ENCODE results near the gene TSPAN18. TPM values are rescaled to one million over a fixed set of nuclear protein-coding genes. Genes with fewer than 3 reads are reported as not detected.

TSPAN18 gene
- total RNA-seq, 1 experiment from 2014 or later, result 18.3 TPM

GRCh38 chr11:44791316-44791925, 64.7 kb downstream of the TSPAN18 start:
- H3K9me3 ChIP-seq (ENCODE audit: control insufficient read depth in 1 of 2, insufficient read depth in 1 of 2, low read depth in 1 of 2, low read length in 2 of 2), result no peaks in the 10 kb centered on the region
- H3K4me3 ChIP-seq (replicated peaks in 1 of 2; ENCODE audit: low read depth in 1 of 2, low read length in 2 of 2), result no peak overlapping the region
- H3K36me3 ChIP-seq (ENCODE audit: control insufficient read depth in 1 of 2, insufficient read depth in 2 of 2, low read length in 2 of 2), result no peaks in the 10 kb centered on the region
- H3K4me1 ChIP-seq (ENCODE audit: control insufficient read depth in 1 of 2, insufficient read depth in 2 of 2, low read length in 2 of 2), result no peaks in the 10 kb centered on the region
- no TSS peak for BruUV-seq (replicated peaks)
- ATAC-seq, result no peak
- DNase-seq (ENCODE audit: low read depth, low spot score), result no peak
- H3K9me2 ChIP-seq (ENCODE audit: insufficient read depth), result no peaks in the 10 kb centered on the region
- TF ChIP-seq FOSL1 (IDR thresholded peaks at IDR 0.05; ENCODE audit: low read depth) (no peak), ZBTB33 (IDR thresholded peaks at IDR 0.05; ENCODE audit: extremely low read depth, insufficient replicate concordance, low read length) (no peak), JUND (IDR thresholded peaks at IDR 0.05) (no peak), POLR2AphosphoS5 (IDR thresholded peaks at IDR 0.05; ENCODE audit: low read depth, low read length) (no peak), ZFX (IDR thresholded peaks at IDR 0.05) (no peak), CTCF (IDR thresholded peaks at IDR 0.05 in 2 of 3, conservative IDR thresholded peaks at IDR 0.05 in 1 of 3; ENCODE audit: borderline replicate concordance in 1 of 3, insufficient read depth in 1 of 3, low read depth in 2 of 3, low read length in 2 of 3) (no peak), CBX3 (IDR thresholded peaks at IDR 0.05; ENCODE audit: low read depth) (no peak), EGR1 (IDR thresholded peaks at IDR 0.05; ENCODE audit: low read depth) (no peak), SIN3A (IDR thresholded peaks at IDR 0.05; ENCODE audit: low read depth) (no peak), POLR2A (IDR thresholded peaks at IDR 0.05; ENCODE audit: borderline replicate concordance, extremely low read depth, insufficient read depth, insufficient read length) (no peak), EZH2 (IDR thresholded peaks at IDR 0.05) (no peak), CEBPB (IDR thresholded peaks at IDR 0.05; ENCODE audit: low read depth) (no peak), YY1 (IDR thresholded peaks at IDR 0.05; ENCODE audit: extremely low read depth, insufficient replicate concordance, low read depth, low read length) (no peak), EZH2phosphoT487 (IDR thresholded peaks at IDR 0.05; ENCODE audit: borderline replicate concordance) (no peak), RAD21 (IDR thresholded peaks at IDR 0.05; ENCODE audit: low read depth) (no peak), ELF1 (IDR thresholded peaks at IDR 0.05; ENCODE audit: borderline replicate concordance, low read depth) (no peak), SP1 (IDR thresholded peaks at IDR 0.05; ENCODE audit: low read depth) (no peak)
- TF ChIP-seq, protein P1, sequence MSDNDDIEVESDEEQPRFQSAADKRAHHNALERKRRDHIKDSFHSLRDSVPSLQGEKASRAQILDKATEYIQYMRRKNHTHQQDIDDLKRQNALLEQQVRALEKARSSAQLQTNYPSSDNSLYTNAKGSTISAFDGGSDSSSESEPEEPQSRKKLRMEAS (IDR thresholded peaks at IDR 0.05), result no peak
- intact Hi-C loops (cut with micrococcal nuclease), result no loop called here
- H3K4me2 ChIP-seq (ENCODE audit: low read length), result no peak overlapping the region
- H3K27me3 ChIP-seq (ENCODE audit: insufficient read depth, low read length), result no peaks in the 10 kb centered on the region
- no peak overlapping the region for H2AFZ ChIP-seq (ENCODE audit: low read depth, low read length, poor library complexity, severe bottlenecking)
- no peaks in the 10 kb centered on the region for H3K79me2 ChIP-seq (ENCODE audit: insufficient read depth, low read length)
- H3K27ac ChIP-seq (ENCODE audit: low read depth, low read length), result no peak overlapping the region
- RAD21 ChIA-PET (ENCODE audit: low non-redundant PET in 1 of 2, low total read pairs in 2 of 2, uncharacterized antibody in 2 of 2, unreplicated experiment in 2 of 2), result no interaction called here
- H3K9ac ChIP-seq (ENCODE audit: low read length), result no peak overlapping the region
- CTCF ChIA-PET, result no interaction called here
- no peaks in the 10 kb centered on the region for H4K20me1 ChIP-seq (ENCODE audit: insufficient read depth)
- POLR2A ChIA-PET, result no interaction called here

All from HCT116 (cell line).